KMS-11 (cell line): ENCODE data around the gene TLK1.
A peak's percentile ranks its signal among the peaks of the same experiment; 100 is the strongest.

ENCODE experiments used
- H2AFZ ChIP-seq: fragments of 200-600 bp; sonication (generic); 2 replicates; pipeline ENCODE4 v1.6.1; 2016; ENCODE audit warnings: antibody characterized with exemption, mixed run types, low read depth
- H3K27ac ChIP-seq: fragments of 200-600 bp; sonication (generic); 2 replicates; pipeline ENCODE4 v1.6.1; 2016; ENCODE audit warnings: mild to moderate bottlenecking, mixed run types
- H3K27me3 ChIP-seq: fragments of 200-600 bp; sonication (generic); 2 replicates; pipeline ENCODE4 v1.6.1; 2017; ENCODE audit warnings: mild to moderate bottlenecking, low read depth, mixed run types, moderate library complexity; ENCODE audit not compliant: insufficient read depth
- H3K36me3 ChIP-seq: fragments of 200-600 bp; sonication (generic); 2 replicates; pipeline ENCODE4 v1.6.1; 2017; ENCODE audit warnings: mild to moderate bottlenecking, mixed run types; ENCODE audit not compliant: insufficient read depth
- H3K4me1 ChIP-seq: fragments of 200-600 bp; sonication (generic); 2 replicates; pipeline ENCODE4 v1.6.1; 2016; ENCODE audit warnings: mild to moderate bottlenecking, low read depth, mixed run types; ENCODE audit not compliant: poor library complexity, severe bottlenecking
- H3K4me2 ChIP-seq: fragments of 200-600 bp; sonication (generic); 2 replicates; pipeline ENCODE4 v1.7.0; 2016; ENCODE audit warnings: mild to moderate bottlenecking, mixed run types
- H3K4me3 ChIP-seq: fragments of 200-600 bp; sonication (generic); IDR thresholded peaks from 2 replicates; pipeline ENCODE4 v1.6.1; 2017; ENCODE audit warnings: low read depth, low read length, mixed read lengths; ENCODE audit not compliant: insufficient read depth
- H3K79me2 ChIP-seq: fragments of 200-600 bp; sonication (generic); 2 replicates; pipeline ENCODE4 v1.6.1; 2016; ENCODE audit warnings: low read depth, mixed run types; ENCODE audit not compliant: insufficient read depth
- H3K9ac ChIP-seq: fragments of 200-600 bp; sonication (generic); 2 replicates; pipeline ENCODE4 v1.6.1; 2016; ENCODE audit warnings: mild to moderate bottlenecking, mixed run types
- H4K20me1 ChIP-seq: fragments of 200-600 bp; sonication (generic); 2 replicates; pipeline ENCODE4 v1.6.1; 2016; ENCODE audit warnings: mild to moderate bottlenecking, mixed run types; ENCODE audit not compliant: insufficient read depth
- CTCF ChIP-seq: fragments of 200-600 bp; sonication (generic); conservative IDR thresholded peaks from 2 replicates; pipeline ENCODE4 v1.6.1; 2017; ENCODE audit warnings: low read depth, mild to moderate bottlenecking, antibody characterized with exemption, low read length, moderate library complexity, mixed read lengths

The TLK1 gene

GRCh38 chr2:170968205-170969003 is 192.3 kb downstream of the TLK1 start:
- Histone ChIP-seq H3K9ac (no peak overlapping the region), H4K20me1 (no peaks in the 10 kb centered on the region), H3K27me3 (no peaks in the 10 kb centered on the region), H2AFZ (no peak overlapping the region), H3K4me1 (peaks cover 6% of the 10 kb centered on the region), H3K27ac (no peak overlapping the region), H3K79me2 (no peaks in the 10 kb centered on the region), H3K36me3 (peaks cover 3% of the 10 kb centered on the region; the same call in 1 of the 2 replicates), H3K4me3 (no peak overlapping the region), H3K4me2 (no peak overlapping the region)
- no peak for TF ChIP-seq CTCF

GRCh38 chr2:170967553-170967952 is 193.1 kb downstream of the TLK1 start:
- no peak overlapping the region for H3K4me3 ChIP-seq
- no peaks in the 10 kb centered on the region for H4K20me1 ChIP-seq
- no peaks in the 10 kb centered on the region for H3K79me2 ChIP-seq
- TF ChIP-seq CTCF: no peak
- no peak overlapping the region for H3K4me2 ChIP-seq
- no peak overlapping the region for H3K27ac ChIP-seq
- H3K27me3 ChIP-seq: no peaks in the 10 kb centered on the region
- H3K9ac ChIP-seq: no peak overlapping the region
- peaks cover 6% of the 10 kb centered on the region; the same call in 1 of the 2 replicates for H3K36me3 ChIP-seq
- no peak overlapping the region for H2AFZ ChIP-seq
- no peaks in the 10 kb centered on the region for H3K4me1 ChIP-seq

GRCh38 chr2:170966648-170967396 is 193.9 kb downstream of the TLK1 start:
- no peak overlapping the region for H3K27ac ChIP-seq
- H3K79me2 ChIP-seq: no peaks in the 10 kb centered on the region
- H2AFZ ChIP-seq: no peak overlapping the region
- peaks cover 6% of the 10 kb centered on the region; the same call in 1 of the 2 replicates for H3K36me3 ChIP-seq
- no peak overlapping the region for H3K9ac ChIP-seq
- no peak overlapping the region for H3K4me2 ChIP-seq
- H3K27me3 ChIP-seq: no peaks in the 10 kb centered on the region
- H3K4me1 ChIP-seq: no peaks in the 10 kb centered on the region
- no peak overlapping the region for H3K4me3 ChIP-seq
- no peaks in the 10 kb centered on the region for H4K20me1 ChIP-seq
- peak; percentile 34; the same call in 1 of the 2 replicates for TF ChIP-seq CTCF

GRCh38 chr2:170965446-170966225 is 195.1 kb downstream of the TLK1 start:
- Histone ChIP-seq H3K36me3 (peaks cover 6% of the 10 kb centered on the region; the same call in 1 of the 2 replicates), H3K9ac (no peak overlapping the region), H3K4me3 (no peak overlapping the region), H3K4me1 (no peaks in the 10 kb centered on the region), H2AFZ (no peak overlapping the region), H3K27me3 (no peaks in the 10 kb centered on the region), H3K4me2 (no peak overlapping the region), H3K79me2 (no peaks in the 10 kb centered on the region), H4K20me1 (no peaks in the 10 kb centered on the region), H3K27ac (no peak overlapping the region)
- TF ChIP-seq CTCF: no peak
